NK-92 treated with Interleukin-12 subunit alpha and Interleukin-12 subunit beta, amount 100 ng/mL, for 24 hours (cell line): ENCODE data around the gene STAC2.

Experiments
- DNase-seq: peaks from one replicate; lab custom pipeline; 2025; lab: John Stamatoyannopoulos, UW

Gene STAC2

DNA sequence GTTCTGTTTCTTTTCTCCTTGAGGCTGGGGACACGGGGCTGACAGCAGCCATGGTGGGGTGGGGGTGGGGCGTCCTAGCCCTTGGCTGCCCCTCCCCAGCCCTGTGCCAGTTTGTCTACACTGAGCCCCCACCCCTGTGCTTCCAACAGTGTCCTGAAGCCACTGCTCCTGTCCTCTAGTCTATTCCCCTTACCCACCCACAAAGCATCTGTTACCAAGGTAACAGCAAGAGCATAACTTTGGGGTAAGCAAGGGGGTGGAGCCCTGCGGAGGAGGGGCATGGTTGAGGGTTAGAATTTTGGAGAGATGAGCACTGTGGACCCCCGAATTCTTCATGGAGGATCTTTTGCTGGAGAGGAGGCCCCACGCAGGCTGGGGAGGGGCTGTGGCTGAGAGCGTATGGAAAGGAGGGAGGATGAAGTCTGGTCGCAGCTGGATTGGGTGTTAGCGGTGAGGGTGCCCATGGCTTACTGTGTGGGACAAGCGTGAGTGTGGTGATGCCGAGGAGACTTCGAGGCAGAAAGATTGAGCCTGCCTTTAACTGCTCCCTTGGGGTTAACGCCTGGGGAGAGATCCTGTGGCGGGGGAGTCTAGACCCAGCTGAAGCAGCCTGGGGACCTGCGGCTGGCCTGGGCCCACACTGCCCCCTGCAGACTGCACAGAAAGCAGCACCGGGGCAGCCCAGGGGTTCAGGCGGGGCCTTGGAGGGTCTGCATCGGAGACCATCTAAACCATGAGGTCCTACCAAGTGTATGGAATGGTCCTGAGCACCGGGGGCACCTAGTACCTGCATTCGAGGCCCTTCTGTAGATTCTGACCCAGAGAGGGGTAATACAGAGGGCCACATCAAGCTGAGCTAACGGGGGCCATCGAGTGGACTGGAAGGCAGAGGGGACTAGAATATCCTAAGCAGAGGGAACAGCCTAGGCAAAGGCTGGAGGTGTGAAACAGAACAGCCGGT lies 6.1 kb upstream of the STAC2 start:
- no peak for DNase-seq

DNA sequence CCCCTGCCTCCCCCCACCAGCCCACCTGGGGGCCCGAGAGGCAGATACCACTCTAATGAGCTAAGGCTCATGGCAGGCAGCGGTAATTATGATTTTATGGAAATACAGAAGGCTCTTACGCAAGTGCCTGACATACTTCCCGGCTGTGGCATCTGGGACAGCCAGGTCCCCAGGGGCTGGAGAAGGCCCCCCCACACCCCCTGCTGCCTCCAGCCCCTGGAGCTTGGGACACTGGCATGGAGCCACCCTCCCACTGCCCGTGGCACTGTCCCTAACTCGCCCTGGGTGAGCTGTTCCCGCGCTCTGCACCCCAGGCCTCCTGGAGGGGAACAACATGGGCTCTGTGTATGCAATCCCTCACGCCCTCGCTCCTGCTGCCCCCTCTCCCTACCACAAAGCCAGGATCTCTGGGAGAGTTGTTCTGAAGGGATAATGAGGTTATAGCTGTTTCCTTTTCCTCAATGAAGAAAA lies 5.4 kb upstream of the STAC2 start:
- no peak for DNase-seq

DNA sequence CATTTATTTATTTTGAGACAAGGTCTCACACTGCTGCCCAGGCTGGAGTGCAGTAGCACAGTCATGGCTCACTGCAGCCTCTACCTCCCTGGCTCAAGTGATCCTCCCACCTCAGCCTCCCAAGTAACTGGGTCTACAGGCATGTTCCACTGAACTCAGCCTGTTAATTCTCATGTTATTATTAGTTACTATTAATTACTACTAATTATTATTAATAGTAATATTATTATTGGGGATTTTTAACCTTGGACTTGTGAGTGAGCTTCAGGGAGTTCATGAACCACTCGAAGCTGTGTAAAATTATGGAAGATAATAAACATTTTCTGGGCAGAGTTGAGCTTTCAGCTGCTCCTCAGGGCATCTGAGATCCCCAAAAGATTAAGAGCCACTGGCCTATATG lies 4.6 kb upstream of the STAC2 start:
- no peak for DNase-seq

DNA sequence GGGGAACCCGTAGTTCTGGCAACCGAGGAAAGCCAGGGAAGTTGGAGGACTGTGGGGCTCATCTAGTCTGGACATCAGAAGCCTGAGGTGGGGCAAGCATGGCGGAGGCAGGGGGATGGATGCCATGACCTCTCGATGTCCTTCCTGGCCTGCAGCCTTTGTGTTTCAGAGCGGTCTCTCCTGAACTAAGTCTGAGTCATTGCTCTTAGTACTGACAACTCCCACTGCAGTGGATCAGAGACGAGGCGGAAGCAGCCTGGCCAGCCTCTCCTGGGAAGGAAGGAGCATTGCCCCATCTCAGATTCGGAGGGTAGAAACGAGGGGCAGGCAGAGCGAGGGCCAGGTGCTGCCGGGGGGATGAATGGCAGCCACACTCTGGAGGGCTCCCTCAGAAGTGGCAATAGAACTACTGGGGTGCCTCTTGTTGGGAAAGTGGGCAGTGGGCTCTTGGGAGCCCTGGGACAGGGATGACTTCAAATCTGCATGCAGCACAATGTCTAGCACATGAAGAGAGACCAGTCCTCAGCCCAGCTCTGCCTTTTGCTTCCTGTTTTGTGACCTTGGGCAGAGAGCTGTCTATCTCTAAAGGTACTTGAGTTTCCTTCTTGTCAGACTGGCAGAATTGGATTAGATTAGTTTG lies 3.6 kb upstream of the STAC2 start:
- DNase-seq: no peak

DNA sequence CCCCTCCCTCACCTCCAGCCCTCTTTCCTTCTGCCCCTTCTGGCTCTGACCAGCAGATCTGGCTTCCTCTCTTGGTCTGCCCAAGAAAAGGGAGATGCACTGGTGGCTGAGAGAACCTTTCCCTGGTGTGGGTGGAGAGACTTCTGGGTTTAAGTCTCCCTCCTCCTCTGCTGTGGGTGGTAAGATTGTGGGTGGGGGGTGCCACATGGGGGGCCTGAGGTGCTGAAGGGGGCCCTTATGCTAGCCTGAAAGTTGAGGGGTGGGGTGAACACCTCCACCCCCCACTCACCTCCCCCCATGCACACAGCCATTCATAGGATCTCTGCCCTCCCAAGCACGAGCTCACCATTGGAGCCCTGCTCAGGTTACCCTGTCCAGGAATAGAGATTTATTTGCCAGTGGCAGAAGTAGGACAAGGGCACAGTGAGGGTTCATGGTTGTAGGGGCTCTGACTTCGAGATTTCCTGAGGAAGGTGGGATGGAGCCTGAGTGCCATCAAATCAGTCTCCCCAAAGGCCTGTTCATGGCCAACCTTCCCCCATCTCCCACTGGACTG lies 1.7 kb upstream of the STAC2 start:
- no peak for DNase-seq

DNA sequence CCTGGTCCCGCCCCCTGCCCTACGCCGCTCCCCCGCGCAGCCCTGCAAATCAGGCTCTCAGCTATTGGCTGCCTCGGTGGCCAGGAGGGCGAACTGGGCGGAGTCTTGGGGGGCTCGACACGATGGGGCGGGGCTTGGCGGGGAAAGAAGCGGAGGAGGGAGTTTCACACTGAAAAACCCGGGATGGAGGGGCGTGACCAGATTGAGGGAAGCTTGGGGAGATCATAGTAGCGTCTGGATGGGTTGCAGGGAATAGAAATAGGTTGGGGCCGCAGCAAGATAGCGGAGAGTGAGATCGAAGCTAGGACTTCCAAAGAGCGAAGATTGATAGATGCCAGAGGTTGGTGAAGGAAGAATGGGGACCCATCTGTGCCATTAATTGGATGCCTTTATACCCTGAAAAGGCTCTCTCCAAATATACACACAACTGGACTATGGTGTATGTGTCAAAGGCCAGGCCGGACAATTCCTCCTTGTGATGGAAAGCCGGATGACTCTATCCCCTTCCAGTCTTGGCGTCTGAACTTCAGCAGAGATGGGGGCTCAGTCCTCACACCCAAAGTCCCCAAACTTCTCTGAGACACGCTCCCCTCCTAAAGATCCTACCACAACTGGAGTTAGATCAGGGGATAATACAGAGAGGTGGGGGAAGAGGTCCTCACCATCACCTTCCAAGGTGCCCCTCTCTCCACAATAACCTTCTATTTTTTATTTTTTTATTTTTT lies 376 bp upstream of the STAC2 start:
- DNase-seq: no peak

DNA sequence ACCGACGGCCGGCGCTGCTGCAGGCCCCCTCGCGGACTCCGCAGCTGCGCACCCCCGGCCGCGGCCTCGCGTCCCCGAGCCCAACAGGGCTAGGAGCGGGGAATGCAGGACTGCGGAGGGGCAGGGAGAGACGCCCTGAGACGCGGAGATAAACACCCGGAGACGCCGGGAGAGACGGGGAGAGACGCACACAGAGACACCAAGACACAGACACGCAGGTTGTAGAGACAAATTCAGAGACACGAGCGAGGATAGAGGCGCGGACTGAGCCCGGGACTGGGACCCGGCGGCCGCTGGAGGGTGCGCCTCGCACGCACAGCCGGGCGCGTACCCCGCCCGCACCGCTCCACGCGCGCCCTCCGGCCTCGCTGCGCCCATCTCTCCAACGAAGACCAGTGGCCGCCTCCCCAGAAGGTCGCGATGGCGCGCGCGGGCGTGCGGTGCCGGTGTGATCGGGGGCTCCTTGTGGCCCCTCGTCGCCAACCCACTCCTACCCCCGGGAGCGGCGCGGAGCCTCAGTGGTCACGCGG lies 902 bp downstream of the STAC2 start:
- no peak for DNase-seq

DNA sequence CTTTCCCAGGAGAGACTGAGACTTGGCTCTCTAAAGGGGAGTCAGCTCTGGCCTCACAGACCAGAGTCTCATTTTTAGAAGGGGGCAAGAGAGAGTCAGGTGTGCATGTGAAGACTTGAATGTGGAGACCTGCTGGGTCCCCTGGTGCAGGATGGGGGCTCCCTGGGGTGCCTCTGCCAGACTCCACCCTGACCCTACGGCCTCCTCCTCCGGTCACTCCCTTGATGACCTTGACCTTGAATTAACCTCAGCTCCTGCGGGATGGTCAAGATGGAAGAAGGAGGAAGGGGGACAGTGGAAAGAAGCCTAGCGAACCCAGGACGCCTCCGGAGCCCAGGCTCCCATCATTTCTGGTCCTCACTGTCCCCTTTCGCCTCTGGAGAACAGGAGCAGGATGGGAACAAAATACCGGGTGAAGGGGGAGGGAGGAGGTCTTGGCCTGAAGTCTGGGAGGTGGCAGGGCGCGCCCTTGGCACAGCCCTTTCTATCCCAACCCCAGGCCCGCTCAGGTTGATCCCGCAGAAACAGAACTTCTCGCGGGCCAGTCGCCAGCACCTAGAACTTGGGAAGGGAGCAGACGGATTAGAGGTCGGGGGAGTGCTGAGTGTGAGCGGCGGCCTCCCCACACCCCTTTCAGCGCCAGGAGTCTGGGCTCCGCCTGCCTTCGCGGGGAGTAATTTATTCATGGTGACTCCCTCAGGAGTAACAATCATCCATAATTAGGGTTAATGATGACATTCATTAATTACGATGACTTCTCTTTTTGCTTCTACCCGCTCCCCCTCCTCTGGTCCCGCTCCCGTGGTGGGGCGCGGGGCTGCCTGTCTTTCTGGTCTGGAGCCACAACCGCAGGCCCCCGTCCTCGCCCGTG lies 1.6 kb downstream of the STAC2 start:
- DNase-seq: no peak

DNA sequence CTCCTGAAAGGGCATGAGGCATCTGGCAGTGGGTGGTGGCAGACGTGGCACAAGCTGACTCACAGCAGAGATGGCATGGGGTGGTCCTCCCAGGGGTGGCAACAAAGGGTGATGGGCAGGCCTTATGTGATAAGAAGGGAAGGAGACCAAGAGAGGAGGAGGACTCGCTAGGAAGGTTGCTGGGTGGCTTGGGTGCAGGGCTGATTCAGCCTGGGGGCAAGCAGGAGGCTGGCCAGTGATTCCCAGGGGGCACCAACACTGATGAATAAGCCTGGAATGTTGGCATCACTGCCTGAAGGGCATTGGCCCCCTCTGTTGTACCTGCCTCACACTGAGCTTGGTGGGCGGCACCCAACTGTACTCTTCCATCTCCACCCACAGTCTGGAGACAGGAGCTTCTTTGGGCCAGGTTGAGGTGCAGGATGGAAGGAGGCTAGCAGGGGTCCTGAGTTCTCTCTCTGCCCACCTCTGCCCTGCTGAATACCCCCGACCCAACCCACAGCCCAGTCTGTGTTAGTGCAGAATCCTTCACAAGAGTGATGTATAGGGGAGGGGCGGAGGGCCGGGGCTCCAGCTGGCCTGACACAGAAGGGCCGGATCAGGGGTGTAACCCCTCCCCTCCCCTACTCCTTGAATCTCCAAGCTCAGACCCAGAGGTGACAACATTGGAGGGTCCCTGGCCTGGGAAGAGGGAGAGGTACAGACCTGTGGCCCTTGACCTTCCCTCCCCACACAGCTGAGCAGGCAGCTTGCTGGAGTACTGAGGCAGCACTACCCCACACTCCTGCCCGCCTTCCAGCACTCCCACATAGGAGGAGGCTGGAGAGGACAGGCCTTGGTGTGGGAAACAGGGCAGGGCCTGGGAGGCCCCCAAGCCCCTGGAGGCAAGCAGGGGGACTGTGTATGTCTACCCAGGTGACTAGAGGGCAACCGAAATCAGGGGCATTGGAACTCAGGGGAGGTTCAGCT lies 2.6 kb downstream of the STAC2 start:
- no peak for DNase-seq

DNA sequence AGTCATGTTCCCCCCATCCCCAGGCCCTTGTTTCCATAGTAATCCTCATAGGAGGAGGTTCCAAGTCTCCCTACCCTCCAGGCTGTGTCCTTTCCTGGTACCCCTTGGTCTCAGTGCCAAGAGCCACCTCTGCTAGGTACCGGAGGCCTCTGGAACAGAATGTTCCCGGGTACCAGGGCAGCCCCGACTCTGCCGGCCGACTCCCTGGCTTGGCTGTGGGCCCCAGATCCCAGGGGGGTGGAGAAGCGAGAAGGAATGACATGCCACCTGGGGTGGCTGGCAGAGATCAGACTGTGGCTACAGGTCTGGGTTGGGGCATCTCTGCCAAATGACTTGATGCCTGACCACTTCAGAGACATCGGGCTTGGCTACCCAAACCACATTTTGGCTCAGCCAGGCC lies 3.6 kb downstream of the STAC2 start:
- DNase-seq: no peak

DNA sequence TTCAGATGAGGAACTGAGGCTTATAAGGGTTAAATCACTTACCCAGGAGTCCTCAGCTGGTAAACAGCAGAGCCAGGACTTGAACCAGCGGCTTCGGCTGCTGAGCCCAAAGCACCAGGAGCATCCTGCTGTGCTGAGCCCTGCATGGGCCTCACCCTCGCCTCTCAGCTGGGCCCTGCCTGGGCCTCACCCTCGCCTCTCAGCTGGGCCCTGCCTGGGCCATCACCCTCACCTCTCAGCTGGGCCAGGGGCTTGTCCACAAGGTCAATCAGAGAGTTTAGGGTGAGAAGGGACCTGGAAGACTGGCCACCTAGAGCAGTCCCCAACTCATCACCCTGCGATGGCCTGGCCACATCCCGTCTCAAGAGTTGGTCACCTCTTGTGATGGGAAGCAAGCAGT lies 4.2 kb downstream of the STAC2 start:
- no peak for DNase-seq

DNA sequence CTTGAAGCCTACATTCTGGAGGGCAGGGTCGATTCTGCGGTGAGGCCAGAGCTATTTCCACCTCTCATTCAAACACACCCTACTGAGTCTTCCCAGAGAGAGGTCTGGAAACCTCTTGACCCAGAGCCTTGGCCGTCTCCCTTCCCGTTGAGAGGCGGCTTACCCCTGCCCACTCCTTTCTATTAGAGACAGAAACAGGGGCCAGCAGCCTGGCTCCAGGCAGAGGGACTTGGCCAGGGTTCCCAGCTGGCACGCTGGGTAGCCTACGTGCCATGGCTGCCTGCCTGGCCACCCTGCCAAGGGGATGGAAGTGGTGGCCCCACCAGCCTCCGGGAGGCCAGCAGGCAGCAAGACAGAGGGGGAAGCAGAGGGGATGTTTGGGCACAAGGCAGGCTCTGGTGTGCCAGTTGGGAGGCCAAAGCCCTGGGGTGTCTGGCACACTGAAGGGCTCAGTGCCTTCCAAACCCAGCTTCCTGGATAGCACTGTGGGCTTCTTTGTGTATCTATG lies 6.0 kb downstream of the STAC2 start:
- no peak for DNase-seq

DNA sequence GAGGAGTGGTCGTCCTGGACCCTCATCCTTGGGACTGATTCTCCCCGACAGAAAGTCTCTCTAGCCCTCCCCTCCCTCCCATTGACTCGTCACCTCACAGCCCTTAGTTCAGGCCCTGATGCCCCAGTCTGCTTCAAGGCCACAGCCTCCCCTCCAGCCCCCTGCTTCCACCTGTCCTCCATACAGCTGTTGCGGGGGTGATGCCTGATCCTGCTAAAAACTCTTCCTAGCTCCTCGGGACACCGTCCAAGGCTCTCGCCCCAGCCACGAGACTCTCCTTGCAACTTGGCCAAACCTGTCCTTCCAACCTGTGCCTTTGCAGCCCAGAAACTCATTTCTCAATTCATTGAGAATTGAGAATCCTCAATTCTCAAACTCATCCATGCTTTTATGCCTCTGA lies 6.8 kb downstream of the STAC2 start:
- no peak for DNase-seq

DNA sequence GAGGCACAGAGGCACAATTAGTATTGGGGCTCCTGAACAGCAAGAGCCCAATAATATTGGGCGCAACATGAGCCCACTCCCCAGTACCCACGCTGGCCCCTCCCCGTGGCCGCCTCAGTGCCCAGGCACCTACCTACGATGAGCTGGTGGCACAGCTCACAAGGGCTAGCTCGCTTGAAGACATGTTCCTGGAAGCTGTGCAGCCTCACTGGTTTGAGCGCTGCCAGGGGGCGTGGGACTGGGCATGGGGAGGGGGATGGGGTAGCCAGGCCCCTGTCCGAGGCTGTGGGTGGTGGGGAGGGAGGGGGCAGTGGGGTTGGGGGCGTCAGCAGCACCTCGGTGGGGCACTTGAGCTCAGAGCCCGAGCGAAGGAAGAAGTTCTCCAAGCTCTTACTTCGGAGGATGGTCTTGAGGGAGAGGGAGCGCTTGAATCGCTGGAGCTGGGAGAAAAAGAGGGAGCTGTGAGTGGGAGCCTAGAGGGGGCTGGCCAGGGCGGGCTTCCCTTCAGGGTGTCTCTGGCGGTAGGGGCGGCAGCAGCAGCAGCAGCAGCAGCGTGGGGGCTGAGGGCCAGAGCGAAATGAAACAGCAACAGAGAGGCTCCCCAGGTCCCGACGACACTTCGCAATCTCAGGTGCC lies 7.9 kb downstream of the STAC2 start:
- DNase-seq: no peak

DNA sequence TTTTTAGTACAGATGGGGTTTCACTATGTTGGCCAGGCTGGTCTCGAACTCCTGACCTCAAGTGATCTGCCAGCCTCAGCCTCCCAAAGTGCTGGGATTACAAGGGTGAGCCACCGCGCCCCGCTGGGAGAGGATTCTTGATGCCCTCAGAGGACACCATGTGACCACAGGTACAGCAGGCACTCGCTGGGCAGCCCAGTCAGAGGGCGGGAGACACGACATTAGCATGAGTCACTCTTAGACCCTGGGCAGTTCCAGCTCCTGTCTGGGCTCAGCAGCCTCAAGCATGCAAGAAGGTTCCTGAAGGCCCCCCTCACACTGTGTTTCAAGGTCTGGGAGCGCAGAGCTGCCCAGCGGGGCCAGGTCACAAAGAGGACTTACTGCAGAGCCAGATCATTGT lies 11.9 kb downstream of the STAC2 start:
- DNase-seq: no peak

DNA sequence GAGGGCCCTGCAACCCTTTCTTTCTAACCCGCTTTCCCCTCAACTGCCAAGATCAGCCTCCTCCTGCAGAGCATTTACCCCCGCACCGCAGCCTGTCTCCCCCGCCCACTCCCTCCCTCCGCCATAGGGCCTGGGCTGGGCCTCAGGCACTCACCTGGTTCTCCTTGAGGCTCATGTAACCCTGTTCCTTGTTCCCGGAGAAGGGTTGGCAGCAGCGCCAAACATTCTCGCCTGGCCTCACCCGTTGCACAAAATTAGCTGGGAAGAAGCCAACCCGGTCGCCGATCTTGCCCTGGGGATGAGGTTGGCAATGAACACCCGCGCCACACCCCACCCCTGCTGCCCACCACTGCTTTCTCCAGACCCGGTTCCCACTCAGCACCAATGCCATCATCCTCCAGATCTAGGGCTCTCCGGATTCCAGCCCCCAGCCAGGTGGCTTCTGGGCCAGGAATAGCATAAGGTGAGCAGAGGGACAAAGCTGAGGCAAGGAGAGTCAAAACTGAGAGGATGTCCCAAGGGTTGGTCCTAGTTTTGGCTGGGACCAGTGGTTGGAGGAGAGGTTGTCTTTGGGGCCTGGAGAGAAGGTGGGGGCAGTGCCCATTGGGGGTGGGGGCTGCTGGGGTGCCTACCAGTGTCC lies 12.8 kb downstream of the STAC2 start:
- DNase-seq: no peak

DNA sequence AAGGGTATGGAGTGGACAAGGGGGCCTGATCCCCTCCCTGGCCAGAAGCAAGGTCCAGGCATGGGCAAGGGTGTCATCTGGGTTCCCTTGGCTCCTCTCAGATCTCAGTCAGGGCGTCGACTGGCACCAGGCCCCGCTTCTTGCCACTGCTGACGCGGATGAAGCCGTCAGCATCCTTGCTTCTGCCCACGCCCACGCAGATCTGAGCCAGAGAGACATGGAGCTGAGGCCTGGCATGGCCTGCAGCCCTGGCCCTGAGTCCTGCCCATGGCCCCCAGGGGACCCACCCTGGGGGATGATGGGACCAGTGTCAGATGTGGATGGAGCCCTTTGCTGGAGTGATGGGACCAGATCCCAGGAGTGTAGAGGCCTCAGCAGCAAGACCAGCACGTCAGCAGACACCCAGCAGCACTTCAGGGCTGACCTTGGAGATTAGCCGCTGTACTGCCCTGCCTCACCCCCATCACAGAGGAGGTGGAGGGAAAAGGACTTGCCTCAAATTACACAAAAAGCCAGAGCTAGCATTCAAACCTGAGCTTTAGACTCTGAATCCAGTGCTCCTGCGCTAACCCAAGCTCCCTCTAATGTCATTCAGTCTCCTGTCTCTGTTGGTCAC lies 13.4 kb downstream of the STAC2 start:
- DNase-seq: no peak

DNA sequence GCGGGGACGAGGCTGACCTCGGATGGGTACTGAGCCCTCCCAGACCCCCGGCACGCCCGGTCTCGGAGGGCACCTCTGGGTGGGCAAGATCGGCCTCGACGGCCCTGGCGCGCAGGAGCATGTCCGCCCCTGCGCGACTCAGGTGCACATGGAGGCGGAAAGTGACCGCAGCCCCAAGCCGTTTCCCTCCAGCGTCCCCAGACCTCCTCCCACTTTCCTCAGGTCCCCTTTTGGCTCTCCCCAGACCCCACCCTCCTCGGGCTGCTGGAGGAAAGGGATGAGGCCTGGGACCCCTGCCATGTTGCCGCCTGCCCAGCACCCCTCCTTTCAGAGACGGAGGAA lies 15.7 kb downstream of the STAC2 start:
- DNase-seq: no peak
